GM21390 (cell line): Measurements from ENCODE around the gene KIAA1328.

Experiments
- ATAC-seq: cut with Tn5 transposase; IDR thresholded peaks from one replicate; pipeline ENCODE4 v1.9.1; 2021; ENCODE audit not compliant: unreplicated experiment

KIAA1328 gene

GRCh38 chr18:37272841-37273240, 443.9 kb downstream of the KIAA1328 start:
- no peak for ATAC-seq

- no peak for ATAC-seq
Observed at GRCh38 chr18:37274309-37275236, 445.6 kb downstream of the KIAA1328 start.

- ATAC-seq = no peak
Observed at GRCh38 chr18:37275237-37275741, 446.4 kb downstream of the KIAA1328 start.

GRCh38 chr18:37276111-37276890, 447.4 kb downstream of the KIAA1328 start:
- no peak for ATAC-seq

GRCh38 chr18:37277804-37278203, 448.9 kb downstream of the KIAA1328 start:
- no peak for ATAC-seq
